CD4-positive, alpha-beta T cell (primary cell): ENCODE data around the gene USP25. TPM values are rescaled to one million over a fixed set of nuclear protein-coding genes. Genes with fewer than 3 reads are reported as not detected.

ENCODE experiments used
- ATAC-seq: fragments of 200-7000 bp; cut with Tn5 transposase; one replicate; pipeline ENCODE4 v1.10.0; 2022; ENCODE audit warnings: mild to moderate bottlenecking; ENCODE audit not compliant: poor library complexity
- CTCF ChIA-PET: fragments of 350-600 bp; sonication (Branson Sonifier 250); formaldehyde crosslinking; loops from one replicate; lab custom pipeline; 2021; ENCODE audit warnings: antibody characterized with exemption, inconsistent platforms; lab: Charles Lee
- POLR2A ChIA-PET: fragments of 350-600 bp; sonication (Branson Sonifier 250); formaldehyde crosslinking; loops from one replicate; lab custom pipeline; 2021; ENCODE audit warnings: antibody characterized with exemption, inconsistent platforms; lab: Charles Lee
- DNase-seq, 14 experiments: peaks; one replicate each; pipeline ENCODE4 v3.0.0-alpha.2; 2013 to 2020; ENCODE audit warnings: mixed read lengths in 2 of 14
- H3K27ac ChIP-seq, 2 donors: one replicate each; pipeline versions ENCODE4 v1.5.1 to v1.7.0; 2013; ENCODE audit warnings: low read length in 2 of 2, low read depth in 1 of 2, mild to moderate bottlenecking in 1 of 2
- H3K27me3 ChIP-seq, 2 experiments: 1 replicate in 1 of 2; 2 replicates in 1 of 2; pipeline versions ENCODE4 v1.6.1 to v1.7.0; 2013; ENCODE audit warnings: low read length in 2 of 2, control low read depth in 1 of 2, mild to moderate bottlenecking in 1 of 2, moderate library complexity in 1 of 2; ENCODE audit not compliant: insufficient read depth in 2 of 2, control insufficient read depth in 1 of 2
- H3K36me3 ChIP-seq: one replicate; pipeline ENCODE4 v1.6.1; 2013; ENCODE audit warnings: low read length, control low read depth; ENCODE audit not compliant: insufficient read depth
- H3K4me1 ChIP-seq: one replicate; pipeline ENCODE4 v1.6.1; 2013; ENCODE audit warnings: low read length, control low read depth; ENCODE audit not compliant: insufficient read depth
- H3K4me3 ChIP-seq: one replicate; pipeline ENCODE4 v1.5.1; 2013; ENCODE audit warnings: mild to moderate bottlenecking, low read length, moderate library complexity
- H3K9me3 ChIP-seq, 2 experiments: 1 replicate in 1 of 2; 2 replicates in 1 of 2; pipeline versions ENCODE4 v1.6.1 to v1.7.0; 2013; ENCODE audit warnings: low read length in 2 of 2, mild to moderate bottlenecking in 2 of 2, control low read depth in 1 of 2, moderate library complexity in 1 of 2; ENCODE audit not compliant: control insufficient read depth in 1 of 2, insufficient read depth in 1 of 2
- H3K27ac Mint-ChIP-seq: one replicate; pipeline ENCODE4 v1.8.0; 2020; ENCODE audit warnings: mixed read lengths
- H3K27me3 Mint-ChIP-seq: one replicate; pipeline ENCODE4 v1.8.0; 2021; ENCODE audit warnings: mixed read lengths
- H3K36me3 Mint-ChIP-seq: one replicate; pipeline ENCODE4 v1.8.0; 2021; ENCODE audit warnings: low read depth, mixed read lengths
- H3K4me1 Mint-ChIP-seq: one replicate; pipeline ENCODE4 v1.8.0; 2021; ENCODE audit warnings: low read depth, mixed read lengths
- H3K4me3 Mint-ChIP-seq: one replicate; pipeline ENCODE4 v1.8.0; 2020; ENCODE audit warnings: mild to moderate bottlenecking, mixed read lengths
- H3K9me3 Mint-ChIP-seq: one replicate; pipeline ENCODE4 v1.8.0; 2020; ENCODE audit warnings: mixed read lengths
- intact Hi-C, 2 experiments: fragments of 100-400 bp; cut with DNase I in 1 of 2; cut with micrococcal nuclease in 1 of 2; formaldehyde crosslinking; loops; one replicate each; pipeline versions ENCODE4 v1.15.1 to v1.9.0; 2023 to 2025; cut with DNase I, micrococcal nuclease
- total RNA-seq, 174 experiments: library from RNA in 2 of 174; stranded (reverse) in 2 of 174; gene quantifications; one replicate each; pipeline ENCODE4 v1.2.3 and lab custom pipeline; 2021 to 2026
- TF ChIP-seq, protein P1 (sequence below): fragments of 200-600 bp; IDR thresholded peaks from one replicate; pipeline ENCODE4 v1.8.0; 2022; ENCODE audit warnings: antibody characterized with exemption, mild to moderate bottlenecking

Gene USP25
- total RNA-seq, 2 experiments from 2014 or later = 45.0 to 49.2 TPM

DNA sequence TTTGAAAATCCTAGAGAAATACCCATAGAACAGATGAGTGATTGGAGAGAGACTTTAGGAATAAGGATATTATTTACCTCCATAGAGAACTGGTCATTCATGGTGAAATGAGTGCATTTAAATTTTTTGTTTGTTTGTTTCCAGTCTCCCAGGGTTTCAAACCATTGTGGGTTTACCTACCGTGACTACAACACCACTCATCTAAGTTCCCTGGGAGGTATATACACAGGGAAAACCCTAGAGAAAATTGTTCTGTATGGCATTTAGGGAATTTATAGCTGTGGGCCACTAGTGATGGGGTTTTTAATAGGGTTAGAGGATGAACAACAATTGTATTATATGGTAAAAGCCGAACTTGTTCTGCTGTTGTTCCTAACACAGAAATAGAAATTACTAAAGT, 109.2 kb downstream of the USP25 start:
- H3K4me3 Mint-ChIP-seq = no peak overlapping the region
- H3K27me3 ChIP-seq = no peaks in the 10 kb centered on the region
- H3K36me3 ChIP-seq = peaks cover 57% of the 10 kb centered on the region
- no peaks in the 10 kb centered on the region for H3K27me3 Mint-ChIP-seq
- ChIA-PET CTCF (no interaction called here), POLR2A (no interaction called here)
- no peaks in the 10 kb centered on the region for H3K4me1 ChIP-seq
- no peaks in the 10 kb centered on the region for H3K9me3 Mint-ChIP-seq
- peaks cover 9% of the 10 kb centered on the region for H3K4me1 Mint-ChIP-seq
- peaks cover 42% of the 10 kb centered on the region for H3K36me3 Mint-ChIP-seq
- H3K27ac Mint-ChIP-seq = no peak overlapping the region
- H3K27ac ChIP-seq = no peak overlapping the region
- TF ChIP-seq, protein P1, sequence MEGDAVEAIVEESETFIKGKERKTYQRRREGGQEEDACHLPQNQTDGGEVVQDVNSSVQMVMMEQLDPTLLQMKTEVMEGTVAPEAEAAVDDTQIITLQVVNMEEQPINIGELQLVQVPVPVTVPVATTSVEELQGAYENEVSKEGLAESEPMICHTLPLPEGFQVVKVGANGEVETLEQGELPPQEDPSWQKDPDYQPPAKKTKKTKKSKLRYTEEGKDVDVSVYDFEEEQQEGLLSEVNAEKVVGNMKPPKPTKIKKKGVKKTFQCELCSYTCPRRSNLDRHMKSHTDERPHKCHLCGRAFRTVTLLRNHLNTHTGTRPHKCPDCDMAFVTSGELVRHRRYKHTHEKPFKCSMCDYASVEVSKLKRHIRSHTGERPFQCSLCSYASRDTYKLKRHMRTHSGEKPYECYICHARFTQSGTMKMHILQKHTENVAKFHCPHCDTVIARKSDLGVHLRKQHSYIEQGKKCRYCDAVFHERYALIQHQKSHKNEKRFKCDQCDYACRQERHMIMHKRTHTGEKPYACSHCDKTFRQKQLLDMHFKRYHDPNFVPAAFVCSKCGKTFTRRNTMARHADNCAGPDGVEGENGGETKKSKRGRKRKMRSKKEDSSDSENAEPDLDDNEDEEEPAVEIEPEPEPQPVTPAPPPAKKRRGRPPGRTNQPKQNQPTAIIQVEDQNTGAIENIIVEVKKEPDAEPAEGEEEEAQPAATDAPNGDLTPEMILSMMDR = no peak
- intact Hi-C loops = no loop called here
- ATAC-seq = no peak
- no peak overlapping the region for H3K4me3 ChIP-seq
- H3K9me3 ChIP-seq = no peaks in the 10 kb centered on the region
- no peak for DNase-seq

DNA sequence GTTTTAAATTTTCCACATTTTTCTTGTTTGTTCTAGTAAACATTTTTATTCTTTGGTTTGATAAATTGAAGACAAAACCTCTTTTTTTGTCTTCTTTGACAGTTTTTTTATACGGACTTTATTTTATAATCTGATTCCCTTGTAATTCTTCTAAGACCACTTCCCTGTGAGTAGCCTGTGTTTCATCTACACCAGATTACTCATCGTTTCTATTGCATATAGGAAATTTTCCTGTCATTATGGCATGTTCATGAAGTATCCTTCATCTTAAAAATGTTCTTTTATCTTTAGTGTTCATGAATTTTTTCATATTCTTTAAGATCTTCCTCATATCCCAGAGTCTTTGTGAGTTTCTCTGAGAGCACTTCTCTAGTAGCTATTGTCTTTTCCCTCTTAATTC, 109.8 kb downstream of the USP25 start:
- Mint-ChIP-seq H3K36me3 (peaks cover 38% of the 10 kb centered on the region), H3K9me3 (no peaks in the 10 kb centered on the region), H3K27me3 (no peaks in the 10 kb centered on the region), H3K27ac (no peak overlapping the region), H3K4me1 (peaks cover 6% of the 10 kb centered on the region), H3K4me3 (no peak overlapping the region)
- DNase-seq (no peak), ATAC-seq (no peak)
- Histone ChIP-seq H3K27me3 (no peaks in the 10 kb centered on the region), H3K27ac (no peak overlapping the region), H3K36me3 (peaks cover 51% of the 10 kb centered on the region), H3K4me3 (no peak overlapping the region), H3K4me1 (no peaks in the 10 kb centered on the region), H3K9me3 (no peaks in the 10 kb centered on the region)
- intact Hi-C loops = no loop called here
- POLR2A ChIA-PET = no interaction called here
- CTCF ChIA-PET = no interaction called here
- TF ChIP-seq, protein P1 = no peak

DNA sequence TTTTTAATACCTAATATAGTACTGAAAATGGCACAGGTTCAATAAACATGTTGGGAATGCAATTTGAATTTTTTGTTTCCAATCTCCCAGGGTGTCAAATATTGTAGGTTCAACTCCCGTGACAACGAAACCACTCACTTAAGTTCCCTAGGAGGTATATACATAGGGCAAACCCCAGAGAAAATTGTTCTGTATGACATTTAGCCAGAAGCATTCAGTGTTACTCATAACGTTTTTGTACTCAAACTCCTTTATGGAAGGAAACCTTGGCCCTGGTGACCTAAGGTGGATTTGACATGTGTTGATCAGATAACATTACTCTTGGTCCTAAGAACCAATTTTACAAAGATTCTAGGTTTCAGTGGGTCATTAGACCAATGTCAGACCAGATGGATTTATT, 110.6 kb downstream of the USP25 start:
- no peaks in the 10 kb centered on the region for H3K27me3 Mint-ChIP-seq
- no peaks in the 10 kb centered on the region for H3K9me3 Mint-ChIP-seq
- Histone ChIP-seq H3K27me3 (no peaks in the 10 kb centered on the region), H3K36me3 (peaks cover 44% of the 10 kb centered on the region), H3K4me3 (no peak overlapping the region), H3K27ac (no peak overlapping the region), H3K4me1 (no peaks in the 10 kb centered on the region), H3K9me3 (no peaks in the 10 kb centered on the region)
- ATAC-seq (no peak), DNase-seq (no peak)
- POLR2A ChIA-PET = no interaction called here
- H3K36me3 Mint-ChIP-seq = peaks cover 35% of the 10 kb centered on the region
- intact Hi-C loops = no loop called here
- no peak overlapping the region for H3K4me3 Mint-ChIP-seq
- CTCF ChIA-PET = no interaction called here
- no peaks in the 10 kb centered on the region for H3K4me1 Mint-ChIP-seq
- H3K27ac Mint-ChIP-seq = no peak overlapping the region
- TF ChIP-seq, protein P1 = no peak
